GM12865 (cell line): Measurements from ENCODE around the gene PSME1.

Source experiments
- DNase-seq: peaks from one replicate; pipeline ENCODE4 v3.0.0; 2010; ENCODE audit warnings: low read depth
- H3K4me3 ChIP-seq: 2 replicates; pipeline ENCODE4 v1.5.1; 2011; ENCODE audit warnings: mild to moderate bottlenecking, low read depth, low read length, control low read depth
- TF ChIP-seq, protein P1 (sequence below): IDR thresholded peaks from 2 replicates; pipeline ENCODE4 v1.5.1; 2011; ENCODE audit warnings: low read length, control low read depth, low read depth, inconsistent platforms; ENCODE audit not compliant: insufficient read depth; ENCODE audit errors: missing control alignments

PSME1 gene

DNA sequence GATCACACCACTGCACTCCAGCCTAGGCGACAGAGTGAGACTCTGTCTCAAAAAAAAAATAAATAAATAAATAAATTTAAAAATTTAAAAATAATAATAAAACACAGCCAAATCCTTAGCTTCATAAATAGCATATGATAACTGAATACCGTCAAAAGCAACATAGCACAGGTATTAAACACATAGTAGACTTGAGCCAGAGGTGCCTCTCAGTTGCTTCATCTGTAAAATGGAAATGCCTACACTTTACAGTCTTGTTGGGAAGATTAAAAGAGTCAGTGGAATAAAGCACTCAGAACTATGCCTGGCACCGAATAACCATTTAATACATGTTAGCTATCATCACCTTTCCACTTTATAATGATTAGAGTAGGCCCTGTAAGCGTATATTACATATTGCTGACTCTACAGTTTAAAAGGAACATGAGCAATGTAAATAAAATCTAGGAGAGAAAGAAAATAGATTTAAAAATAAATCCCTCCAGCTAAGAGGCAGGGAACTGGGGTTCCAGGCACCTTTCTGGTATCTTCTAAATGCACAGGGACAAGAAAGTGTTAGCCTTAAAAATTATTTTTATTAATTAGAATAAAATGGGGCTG lies 29.2 kb upstream of the PSME1 start:
- no peak for DNase-seq
- no peak overlapping the region for H3K4me3 ChIP-seq
- TF ChIP-seq, protein P1, sequence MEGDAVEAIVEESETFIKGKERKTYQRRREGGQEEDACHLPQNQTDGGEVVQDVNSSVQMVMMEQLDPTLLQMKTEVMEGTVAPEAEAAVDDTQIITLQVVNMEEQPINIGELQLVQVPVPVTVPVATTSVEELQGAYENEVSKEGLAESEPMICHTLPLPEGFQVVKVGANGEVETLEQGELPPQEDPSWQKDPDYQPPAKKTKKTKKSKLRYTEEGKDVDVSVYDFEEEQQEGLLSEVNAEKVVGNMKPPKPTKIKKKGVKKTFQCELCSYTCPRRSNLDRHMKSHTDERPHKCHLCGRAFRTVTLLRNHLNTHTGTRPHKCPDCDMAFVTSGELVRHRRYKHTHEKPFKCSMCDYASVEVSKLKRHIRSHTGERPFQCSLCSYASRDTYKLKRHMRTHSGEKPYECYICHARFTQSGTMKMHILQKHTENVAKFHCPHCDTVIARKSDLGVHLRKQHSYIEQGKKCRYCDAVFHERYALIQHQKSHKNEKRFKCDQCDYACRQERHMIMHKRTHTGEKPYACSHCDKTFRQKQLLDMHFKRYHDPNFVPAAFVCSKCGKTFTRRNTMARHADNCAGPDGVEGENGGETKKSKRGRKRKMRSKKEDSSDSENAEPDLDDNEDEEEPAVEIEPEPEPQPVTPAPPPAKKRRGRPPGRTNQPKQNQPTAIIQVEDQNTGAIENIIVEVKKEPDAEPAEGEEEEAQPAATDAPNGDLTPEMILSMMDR = no peak

GRCh38 chr14:24108336-24108874 lies 27.6 kb upstream of the PSME1 start:
- H3K4me3 ChIP-seq = no peak overlapping the region
- no peak for DNase-seq
- TF ChIP-seq, protein P1 = no peak

GRCh38 chr14:24110060-24110459 lies 25.9 kb upstream of the PSME1 start:
- TF ChIP-seq, protein P1 = no peak
- DNase-seq = no peak
- no peak overlapping the region for H3K4me3 ChIP-seq

- no peak for DNase-seq
- no peak overlapping the region for H3K4me3 ChIP-seq
- TF ChIP-seq, protein P1 = no peak
Measured at GRCh38 chr14:24110523-24110922, 25.5 kb upstream of the PSME1 start.

DNA sequence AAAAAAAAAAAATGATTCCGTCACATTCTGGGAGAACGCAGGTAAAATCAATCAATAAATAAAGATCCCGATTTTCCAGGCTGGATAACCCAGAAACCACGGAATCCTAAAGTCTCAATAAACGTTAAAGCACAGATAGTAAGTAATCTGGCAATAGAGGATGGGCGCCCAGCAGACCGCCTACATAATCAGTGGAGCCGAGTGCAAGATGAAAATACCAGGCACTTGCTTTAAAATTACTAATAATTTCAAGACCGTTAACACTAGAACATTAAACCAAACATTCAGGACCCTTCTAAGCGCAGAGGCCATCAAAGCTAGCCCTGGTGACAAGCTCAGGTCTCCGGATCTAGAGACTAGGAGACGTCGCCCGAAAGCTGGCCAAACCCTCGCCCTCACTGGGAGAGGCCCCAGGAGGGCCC lies 22.6 kb upstream of the PSME1 start:
- DNase-seq = no peak
- TF ChIP-seq, protein P1 = no peak

DNA sequence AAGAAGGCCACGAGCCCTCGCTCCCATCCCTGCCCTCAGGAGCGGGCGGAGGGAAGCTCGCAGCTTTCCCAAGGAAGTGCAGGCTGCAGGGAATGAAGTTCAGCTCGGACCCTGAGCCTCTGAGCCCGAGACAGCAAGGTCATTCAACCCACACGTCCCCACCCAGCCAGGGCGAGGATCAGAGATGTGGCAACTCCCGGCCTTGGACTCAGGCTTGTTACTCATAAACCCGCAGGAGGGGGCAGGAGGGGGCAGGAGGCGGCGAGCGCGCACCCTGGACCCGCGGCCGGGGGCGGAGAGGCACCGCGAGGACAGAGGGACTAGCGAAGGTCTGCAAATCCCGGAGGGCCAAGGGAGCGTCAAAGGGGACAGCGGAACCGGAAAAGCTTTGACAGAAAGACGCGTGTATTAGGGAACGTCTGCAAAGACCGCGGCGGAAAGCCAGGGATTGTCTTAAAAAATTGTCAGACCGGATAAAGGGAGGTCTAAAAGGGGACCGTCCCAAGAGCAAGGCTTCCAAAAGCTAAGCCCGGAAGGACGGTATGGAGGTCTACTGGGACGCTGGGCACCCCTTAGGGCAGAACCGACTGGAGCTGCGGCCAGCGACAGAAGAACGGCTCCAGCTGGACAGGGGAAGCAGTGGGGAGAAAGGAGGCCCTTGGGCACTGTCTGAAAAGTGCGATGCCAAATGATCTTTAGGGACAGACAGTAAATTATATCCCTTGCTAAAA lies 22.0 kb upstream of the PSME1 start:
- peak overlapping the region; percentile 89 for H3K4me3 ChIP-seq
- TF ChIP-seq, protein P1 = no peak
- DNase-seq = peak; percentile 95

More for the DNA sequence above, 22.6 kb upstream of the PSME1 start:
- H3K4me3 ChIP-seq = peak overlapping the region; percentile 89
